ENCODE measurements around the gene SVOP. TPM values are rescaled to one million over a fixed set of nuclear protein-coding genes. Genes with fewer than 3 reads are reported as not detected.

The SVOP gene
- total RNA-seq, 1 donor from 2014 or later: not detected

GRCh38 chr12:108977360-108977759 lies 43.5 kb downstream of the SVOP start:
- ATAC-seq: no peak

GRCh38 chr12:108975024-108975593 lies 45.8 kb downstream of the SVOP start:
- ATAC-seq: no peak

GRCh38 chr12:108973629-108974152 lies 47.2 kb downstream of the SVOP start:
- ATAC-seq: no peak

- no peak for ATAC-seq
These were observed 48.5 kb downstream of the SVOP start for GRCh38 chr12:108972358-108972757.

GRCh38 chr12:108969622-108970021 lies 51.2 kb downstream of the SVOP start:
- no peak for ATAC-seq

GRCh38 chr12:108967869-108968540 lies 52.9 kb downstream of the SVOP start:
- ATAC-seq: no peak

- ATAC-seq: no peak
These were observed 54.3 kb downstream of the SVOP start for GRCh38 chr12:108966378-108967151.

GRCh38 chr12:108965886-108966285 lies 55.0 kb downstream of the SVOP start:
- no peak for ATAC-seq

GRCh38 chr12:108964371-108965352 lies 56.2 kb downstream of the SVOP start:
- ATAC-seq: no peak

- ATAC-seq: no peak
These were observed 58.6 kb downstream of the SVOP start for GRCh38 chr12:108962256-108962655.

GRCh38 chr12:108959748-108960655 lies 60.9 kb downstream of the SVOP start:
- no peak for ATAC-seq

GRCh38 chr12:108955225-108955835 lies 65.5 kb downstream of the SVOP start:
- no peak for ATAC-seq

- peak; percentile 82 for ATAC-seq
These were observed 69.7 kb downstream of the SVOP start for GRCh38 chr12:108950991-108951739.

GRCh38 chr12:108949976-108950375 lies 70.9 kb downstream of the SVOP start:
- ATAC-seq: no peak

GRCh38 chr12:108948367-108948766 lies 72.5 kb downstream of the SVOP start:
- ATAC-seq: no peak

- no peak for ATAC-seq
These were observed 73.8 kb downstream of the SVOP start for GRCh38 chr12:108947097-108947496.

GRCh38 chr12:108940138-108940537 lies 80.7 kb downstream of the SVOP start:
- no peak for ATAC-seq

- no peak for ATAC-seq
These were observed 81.3 kb downstream of the SVOP start for GRCh38 chr12:108939594-108939993.

GRCh38 chr12:108938247-108938924 lies 82.5 kb downstream of the SVOP start:
- ATAC-seq: no peak
